ENCODE measurements around the gene ATP5F1A. TPM values are rescaled to one million over a fixed set of nuclear protein-coding genes. Genes with fewer than 3 reads are reported as not detected.

ATP5F1A gene
- total and polyA plus RNA-seq, 2 of the 4 experiments (the other 2 are of a cell fraction): 543 to 1,085 TPM

GRCh38 chr18:46031741-46032140, 66.4 kb downstream of the ATP5F1A start:
- Histone ChIP-seq H4K20me1 (ENCODE audit: insufficient read depth, low read length) (no peaks in the 10 kb centered on the region), H2BK15ac (ENCODE audit: low read depth, low read length) (no peak overlapping the region), H3K4me2 (ENCODE audit: low read depth, low read length) (no peak overlapping the region), H3K18ac (ENCODE audit: low read depth, low read length) (no peak overlapping the region), H2AK9ac (replicated peaks; ENCODE audit: low read depth, low read length, poor library complexity) (no peak overlapping the region), H3K23ac (ENCODE audit: low read depth, low read length) (no peak overlapping the region), H4K91ac (ENCODE audit: insufficient read depth, low read depth, low read length) (no peak overlapping the region), H2BK5ac (ENCODE audit: low read depth, low read length, poor library complexity, severe bottlenecking) (no peak overlapping the region), H2BK20ac (ENCODE audit: low read depth, low read length) (no peak overlapping the region), H3K56ac (ENCODE audit: extremely low read depth, insufficient read depth, low read length) (no peak overlapping the region), H3K79me1 (ENCODE audit: low read depth in 1 of 2, low read length in 2 of 2) (peaks cover 7 to 19% of the 10 kb centered on the region in 2 experiments; a peak in 3 of 4 replicates), H3K27me3 (ENCODE audit: control insufficient read depth, insufficient read depth, low read length) (no peaks in the 10 kb centered on the region), H4K8ac (ENCODE audit: low read depth in 2 of 2, low read length in 2 of 2) (no peak overlapping the region), H3K4me3 (ENCODE audit: insufficient read depth, low read depth, low read length) (no peak overlapping the region), H4K5ac (ENCODE audit: low read depth, low read length) (no peak overlapping the region), H3K4ac (ENCODE audit: low read depth, low read length) (no peak overlapping the region), H2BK120ac (ENCODE audit: low read depth, low read length) (no peak overlapping the region), H3K27ac (ENCODE audit: insufficient read depth, low read length) (no peak overlapping the region), H3K9ac (ENCODE audit: low read depth, low read length) (no peak overlapping the region), H3K36me3 (ENCODE audit: control insufficient read depth, insufficient read depth, low read length) (peaks cover 3% of the 10 kb centered on the region; the same call in 1 of the 2 replicates), H3K9me1 (ENCODE audit: insufficient read depth, low read length) (no peaks in the 10 kb centered on the region), H3K9me3 (ENCODE audit: control insufficient read depth, insufficient read depth, low read length) (no peaks in the 10 kb centered on the region), H2AFZ (replicated peaks; ENCODE audit: low read length, poor library complexity) (no peak overlapping the region), H3K4me1 (ENCODE audit: control insufficient read depth, insufficient read depth, low read length) (peaks cover 1% of the 10 kb centered on the region; the same call in 1 of the 2 replicates), H2AK5ac (ENCODE audit: low read depth, low read length) (no peak overlapping the region), H3K14ac (replicated peaks; ENCODE audit: low read depth, low read length) (no peak overlapping the region)
- TF ChIP-seq MXI1 (IDR thresholded peaks at IDR 0.05; ENCODE audit: borderline replicate concordance, low read depth, low read length) (no peak), FOS (IDR thresholded peaks at IDR 0.05; ENCODE audit: low read depth, low read length) (no peak), SMC3 (IDR thresholded peaks at IDR 0.05; ENCODE audit: low read depth, low read length) (no peak), CTCF (conservative IDR thresholded peaks at IDR 0.05; ENCODE audit: low read depth, low read length) (no peak), NFE2L2 (IDR thresholded peaks at IDR 0.05; ENCODE audit: low read depth, low read length) (no peak), CHD1 (IDR thresholded peaks at IDR 0.05; ENCODE audit: low read depth, low read length) (no peak), POLR2A (IDR thresholded peaks at IDR 0.05; ENCODE audit: low read depth, low read length) (no peak), BHLHE40 (IDR thresholded peaks at IDR 0.05; ENCODE audit: low read depth, low read length) (no peak), MAFK (IDR thresholded peaks at IDR 0.05; ENCODE audit: low read depth, low read length) (no peak), CEBPB (IDR thresholded peaks at IDR 0.05; ENCODE audit: low read depth, low read length) (no peak), MAZ (IDR thresholded peaks at IDR 0.05; ENCODE audit: borderline replicate concordance, low read depth, low read length) (no peak), RFX5 (IDR thresholded peaks at IDR 0.05; ENCODE audit: low read depth, low read length) (no peak), USF2 (IDR thresholded peaks at IDR 0.05; ENCODE audit: low read depth, low read length) (no peak), RCOR1 (IDR thresholded peaks at IDR 0.05; ENCODE audit: insufficient replicate concordance, low read length) (no peak), RAD21 (IDR thresholded peaks at IDR 0.05; ENCODE audit: low read length) (no peak), ELK1 (IDR thresholded peaks at IDR 0.05; ENCODE audit: borderline replicate concordance, low read depth, low read length) (no peak)
- in situ Hi-C loops (cut with MboI; ENCODE audit: low sequenced_read_pairs): no loop called here
- intact Hi-C loops (cut with micrococcal nuclease): no loop called here
- ATAC-seq (ENCODE audit: low read depth): no peak
- DNase-seq: no peak
- no TSS peak for BruUV-seq (replicated peaks)
- dilution Hi-C loops (cut with HindIII; ENCODE audit: low sequenced_read_pairs, unreplicated experiment): no loop called here
- WGBS, 2 experiments (ENCODE audit: extremely low coverage in 2 of 2, insufficient read length in 1 of 2): 100% methylated on average over 1 of the region's 4 CpGs; no CpG with 5 or more reads in 1 of the 2 experiments
- POLR2A ChIA-PET (ENCODE audit: unreplicated experiment): no interaction called here
- CTCF ChIA-PET: no interaction called here

All from IMR-90 (cell line).